GM11168 (cell line): Measurements from ENCODE around the gene AQP1.

Experiments used
- in situ Hi-C: fragments of 300-500 bp; cut with MboI; formaldehyde crosslinking; loops from one replicate; pipeline ENCODE4 v1.12.0; 2022; ENCODE audit warnings: low sequenced_read_pairs; ENCODE audit not compliant: unreplicated experiment

The AQP1 gene

GRCh38 chr7:30881448-30881847 is 30.2 kb upstream of the AQP1 start:
- in situ Hi-C loops: no loop called here

GRCh38 chr7:30884881-30885280 is 26.8 kb upstream of the AQP1 start:
- in situ Hi-C loops: no loop called here

- in situ Hi-C loops: no loop called here
These were observed 25.0 kb upstream of the AQP1 start for GRCh38 chr7:30886608-30887011.

GRCh38 chr7:30887464-30887872 is 24.2 kb upstream of the AQP1 start:
- in situ Hi-C loops: no loop called here

GRCh38 chr7:30888747-30889146 is 22.9 kb upstream of the AQP1 start:
- in situ Hi-C loops: no loop called here

- in situ Hi-C loops: no loop called here
These were observed 21.4 kb upstream of the AQP1 start for GRCh38 chr7:30890226-30890625.

- in situ Hi-C loops: no loop called here
These were observed 18.3 kb upstream of the AQP1 start for GRCh38 chr7:30893357-30893756.

GRCh38 chr7:30894009-30894408 is 17.6 kb upstream of the AQP1 start:
- in situ Hi-C loops: no loop called here

GRCh38 chr7:30894866-30895605 is 16.6 kb upstream of the AQP1 start:
- in situ Hi-C loops: no loop called here

- in situ Hi-C loops: no loop called here
These were observed 15.6 kb upstream of the AQP1 start for GRCh38 chr7:30896036-30896435.

GRCh38 chr7:30896783-30897637 is 14.6 kb upstream of the AQP1 start:
- in situ Hi-C loops: no loop called here

- in situ Hi-C loops: no loop called here
These were observed 13.9 kb upstream of the AQP1 start for GRCh38 chr7:30897770-30898169.

- in situ Hi-C loops: no loop called here
These were observed 13.2 kb upstream of the AQP1 start for GRCh38 chr7:30898411-30898810.

- in situ Hi-C loops: no loop called here
These were observed 12.6 kb upstream of the AQP1 start for GRCh38 chr7:30899066-30899465.

- in situ Hi-C loops: no loop called here
These were observed 12.0 kb upstream of the AQP1 start for GRCh38 chr7:30899630-30900029.

- in situ Hi-C loops: no loop called here
These were observed 11.6 kb upstream of the AQP1 start for GRCh38 chr7:30900053-30900452.

GRCh38 chr7:30900803-30901362 is 10.8 kb upstream of the AQP1 start:
- in situ Hi-C loops: no loop called here

- in situ Hi-C loops: no loop called here
These were observed 9.8 kb upstream of the AQP1 start for GRCh38 chr7:30901856-30902255.

GRCh38 chr7:30902466-30902865 is 9.2 kb upstream of the AQP1 start:
- in situ Hi-C loops: no loop called here

- in situ Hi-C loops: no loop called here
These were observed 8.5 kb upstream of the AQP1 start for GRCh38 chr7:30903146-30903545.

GRCh38 chr7:30904561-30904960 is 7.1 kb upstream of the AQP1 start:
- in situ Hi-C loops: no loop called here
